GM12892 (cell line): ENCODE results near the gene NCAPG.

Source experiments
- POLR2A ChIP-seq: IDR thresholded peaks from 2 replicates; pipeline ENCODE4 v1.6.1; 2011; ENCODE audit warnings: low read depth, low read length, control low read depth
- POLR2AphosphoS5 ChIP-seq: IDR thresholded peaks from 2 replicates; pipeline ENCODE4 v1.6.1; 2011; ENCODE audit warnings: low read depth, low read length, control low read depth
- TAF1 ChIP-seq: IDR thresholded peaks from 2 replicates; pipeline ENCODE4 v1.6.1; 2011; ENCODE audit warnings: low read depth, mild to moderate bottlenecking, control low read depth, low read length, borderline replicate concordance

DNA sequence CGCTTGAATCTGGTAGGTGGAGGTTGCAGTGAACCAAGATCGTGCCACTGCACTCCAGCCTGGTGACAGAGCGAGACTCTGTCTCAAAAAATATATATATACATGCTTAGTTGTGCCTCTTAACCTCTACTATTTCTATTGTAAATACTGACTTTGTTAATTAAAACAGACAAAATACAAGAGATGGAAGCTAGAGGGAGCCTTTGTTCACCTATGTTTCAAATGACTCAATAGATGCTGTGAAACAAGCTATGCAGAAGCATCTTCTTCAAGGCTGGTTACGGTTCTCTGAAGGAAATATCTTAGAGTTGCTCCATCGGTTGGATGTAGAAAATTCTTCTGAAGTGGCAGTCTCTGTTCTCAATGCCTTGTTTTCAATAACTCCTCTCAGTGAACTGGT lies 6.2 kb downstream of the NCAPG start:
- TF ChIP-seq POLR2A (no peak), POLR2AphosphoS5 (no peak), TAF1 (no peak)
